Activated CD8-positive, alpha-beta T cell treated with anti-CD3 and anti-CD28 coated beads, Interleukin-2, amount 10 ng/mL, durations not matched to agents 7 days and 5 days (primary cell): ENCODE results near the gene EPHA2. TPM values are rescaled to one million over a fixed set of nuclear protein-coding genes. Genes with fewer than 3 reads are reported as not detected.

ENCODE experiments used
- ATAC-seq: fragments of 150-1000 bp; cut with Tn5 transposase; one replicate; pipeline ENCODE4 v1.10.0; 2021; ENCODE audit warnings: moderate library complexity
- CTCF ChIA-PET: fragments of 350-600 bp; sonication (Branson Sonifier 250); formaldehyde crosslinking; loops from one replicate; lab custom pipeline; 2021; ENCODE audit warnings: antibody characterized with exemption; lab: Charles Lee
- POLR2A ChIA-PET: fragments of 350-600 bp; sonication (Branson Sonifier 250); formaldehyde crosslinking; loops from one replicate; lab custom pipeline; 2021; ENCODE audit warnings: antibody characterized with exemption; lab: Charles Lee
- DNase-seq: peaks from one replicate; pipeline ENCODE4 v3.0.0-alpha.2; 2020
- H3K27ac Mint-ChIP-seq: one replicate; pipeline ENCODE4 v1.8.0; 2021; ENCODE audit warnings: mild to moderate bottlenecking, mixed read lengths
- H3K27me3 Mint-ChIP-seq: one replicate; pipeline ENCODE4 v1.8.0; 2021; ENCODE audit warnings: low read depth, mixed read lengths
- H3K36me3 Mint-ChIP-seq: one replicate; pipeline ENCODE4 v1.8.0; 2021; ENCODE audit warnings: low read depth, mixed read lengths
- H3K4me1 Mint-ChIP-seq: one replicate; pipeline ENCODE4 v1.8.0; 2021; ENCODE audit warnings: low read depth, mixed read lengths
- H3K4me3 Mint-ChIP-seq: one replicate; pipeline ENCODE4 v1.8.0; 2021; ENCODE audit warnings: mild to moderate bottlenecking, mixed read lengths
- H3K9me3 Mint-ChIP-seq: one replicate; pipeline ENCODE4 v1.8.0; 2022; ENCODE audit warnings: mixed read lengths; ENCODE audit not compliant: insufficient read depth
- total RNA-seq, 2 experiments: library from RNA; stranded (reverse); gene quantifications; one replicate each; pipeline ENCODE4 v1.2.3, GENCODE V29; 2021

The EPHA2 gene
- total RNA-seq, 2 experiments from 2014 or later: not detected

DNA sequence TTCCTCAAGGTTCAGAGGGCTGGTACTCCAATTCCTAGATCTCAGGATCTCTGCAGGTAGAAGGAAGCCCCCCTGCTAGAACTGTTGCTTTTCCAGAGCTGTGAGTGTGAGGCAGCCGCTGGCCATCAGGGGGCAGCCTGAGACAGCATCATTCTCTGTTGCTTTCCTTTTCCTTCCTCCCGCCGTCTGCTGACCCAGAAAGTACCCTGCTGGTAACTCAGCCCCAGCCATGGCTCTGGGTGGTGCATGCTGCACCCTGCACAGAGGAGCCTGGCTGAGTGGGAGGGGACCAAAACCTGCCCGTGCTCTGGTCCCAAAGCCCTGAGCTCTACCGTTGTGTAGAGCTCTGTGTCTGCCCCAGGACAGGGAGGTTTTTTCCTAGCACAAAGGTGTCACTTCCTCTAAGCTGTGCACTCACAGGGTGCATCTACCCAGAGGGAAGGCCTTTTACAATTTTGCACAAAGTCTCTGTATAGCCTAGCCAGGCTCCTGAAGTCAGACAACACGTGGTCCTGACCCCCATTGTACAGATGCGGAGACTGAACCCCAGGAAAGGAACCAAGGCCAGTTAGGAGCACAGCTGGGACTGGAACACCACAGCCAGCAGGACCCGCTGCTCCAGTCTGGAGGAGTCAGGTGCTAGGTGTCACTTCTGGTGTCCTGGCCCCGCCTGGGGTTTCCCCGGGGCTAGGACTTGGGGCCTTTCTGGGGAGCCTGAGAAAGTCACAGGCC is 76.8 kb downstream of the EPHA2 start:
- CTCF ChIA-PET: interaction anchor here (0.6 to 9.8 kb wide), 53 partner anchors 10 to 772 kb away, joined by 3 to 244 read pairs (median 4); partner anchors contain the start of genes CPLANE2, FBXO42, HSPB7 and ZBTB17
- Mint-ChIP-seq H3K27ac (peak overlapping the region; percentile 83), H3K4me3 (peak overlapping the region; percentile 56), H3K9me3 (no peaks in the 10 kb centered on the region), H3K4me1 (peaks cover 14% of the 10 kb centered on the region), H3K27me3 (peaks cover 5% of the 10 kb centered on the region), H3K36me3 (no peaks in the 10 kb centered on the region)
- POLR2A ChIA-PET: interaction anchor here (1.0 kb wide), 1 partner anchor 361 kb away, joined by 3 read pairs; the partner anchor contains the start of gene NECAP2
- peak; percentile 89 for ATAC-seq
- peak; percentile 84 for DNase-seq

- Mint-ChIP-seq H3K4me3 (no peak overlapping the region), H3K27ac (peak overlapping the region; percentile 36), H3K27me3 (peaks cover 13% of the 10 kb centered on the region), H3K36me3 (no peaks in the 10 kb centered on the region), H3K9me3 (no peaks in the 10 kb centered on the region), H3K4me1 (peaks cover 19% of the 10 kb centered on the region)
- DNase-seq: no peak
- CTCF ChIA-PET: interaction anchor here (0.6 to 9.8 kb wide), 16 partner anchors 13 to 286 kb away, joined by 3 to 244 read pairs (median 8); partner anchors contain the start of gene CPLANE2
- ATAC-seq: no peak
- POLR2A ChIA-PET: no interaction called here
These were observed 78.2 kb downstream of the EPHA2 start for GRCh38 chr1:16077406-16078245.

DNA sequence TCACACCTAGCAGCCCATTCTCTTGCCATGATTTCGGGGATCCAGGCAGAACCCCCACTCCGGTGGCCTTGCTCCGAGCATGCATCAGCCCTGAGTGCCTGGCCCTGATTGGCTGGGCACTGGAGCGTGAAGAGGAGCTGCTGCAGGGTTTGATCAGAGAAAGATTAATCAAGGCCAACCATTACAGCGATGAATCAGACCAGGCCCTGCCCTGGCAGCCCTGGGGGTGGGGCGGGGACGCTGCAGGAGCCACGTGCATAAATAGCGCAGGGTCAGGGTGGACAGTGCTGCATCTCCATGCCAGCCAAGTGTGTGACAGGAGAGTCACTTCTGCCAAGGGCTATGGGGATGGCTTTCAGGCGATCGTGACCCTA is 79.0 kb downstream of the EPHA2 start:
- DNase-seq (no peak), ATAC-seq (no peak)
- ChIA-PET POLR2A (no interaction called here), CTCF (interaction anchor here (0.6 to 9.8 kb wide), 4 partner anchors 12 to 167 kb away, joined by 3 to 244 read pairs (median 8); no protein-coding TSS in a partner anchor)
- Mint-ChIP-seq H3K9me3 (no peaks in the 10 kb centered on the region), H3K27me3 (peaks cover 17% of the 10 kb centered on the region), H3K27ac (no peak overlapping the region), H3K4me3 (no peak overlapping the region), H3K36me3 (no peaks in the 10 kb centered on the region), H3K4me1 (peaks cover 22% of the 10 kb centered on the region)

DNA sequence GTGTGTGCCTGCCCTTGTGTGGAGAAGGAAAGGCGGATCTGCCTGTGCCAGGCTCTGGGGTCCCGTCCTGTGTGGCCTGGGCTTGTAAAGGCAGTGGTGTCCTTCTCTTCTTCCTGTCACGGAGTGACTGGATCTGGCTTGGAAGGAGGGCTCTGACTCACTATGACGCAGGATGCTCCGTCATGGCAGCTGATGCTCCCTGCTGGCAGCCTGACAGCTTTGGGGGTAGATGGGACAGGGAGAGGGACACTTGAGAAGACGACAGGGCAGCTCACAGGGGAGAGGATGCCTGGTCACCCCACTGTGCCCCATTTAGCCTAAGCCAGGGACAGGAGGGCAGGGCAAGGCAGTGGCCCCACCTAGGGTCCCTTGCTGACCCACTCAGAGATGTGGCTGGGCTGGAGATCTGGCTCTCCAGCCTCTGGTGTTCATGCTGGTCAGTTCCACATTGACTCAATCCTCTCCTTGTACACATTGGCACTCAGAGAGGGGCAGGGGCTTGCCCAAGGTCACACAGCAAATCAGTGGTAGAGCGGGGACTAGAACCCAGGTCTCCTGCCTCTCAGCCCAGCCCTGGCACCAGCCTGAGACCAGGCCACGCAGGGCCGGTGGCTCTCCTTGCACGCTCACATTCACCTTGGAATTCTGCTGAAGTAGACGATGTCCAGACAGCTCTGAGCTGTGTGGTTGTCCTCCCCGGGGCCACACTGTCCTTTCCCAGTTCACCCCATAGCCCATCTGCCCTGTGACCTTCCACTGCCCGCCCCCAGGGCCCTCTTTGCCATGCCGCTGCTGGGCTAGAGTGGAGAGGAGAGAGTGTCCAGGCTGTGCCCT is 79.6 kb downstream of the EPHA2 start:
- Mint-ChIP-seq H3K27ac (no peak overlapping the region), H3K36me3 (no peaks in the 10 kb centered on the region), H3K27me3 (peaks cover 18% of the 10 kb centered on the region), H3K4me1 (peaks cover 27% of the 10 kb centered on the region), H3K9me3 (no peaks in the 10 kb centered on the region), H3K4me3 (no peak overlapping the region)
- POLR2A ChIA-PET: no interaction called here
- DNase-seq: no peak
- ATAC-seq: no peak
- CTCF ChIA-PET: interaction anchor here (9.8 kb wide), 1 partner anchor 111 kb away, joined by 244 read pairs; no protein-coding TSS in a partner anchor

- ATAC-seq (no peak), DNase-seq (no peak)
- Mint-ChIP-seq H3K27me3 (peaks cover 18% of the 10 kb centered on the region), H3K4me1 (peaks cover 35% of the 10 kb centered on the region), H3K36me3 (no peaks in the 10 kb centered on the region), H3K27ac (no peak overlapping the region), H3K9me3 (no peaks in the 10 kb centered on the region), H3K4me3 (no peak overlapping the region)
- ChIA-PET CTCF (interaction anchor here (9.8 kb wide), 1 partner anchor 112 kb away, joined by 244 read pairs; no protein-coding TSS in a partner anchor), POLR2A (no interaction called here)
These were observed 80.4 kb downstream of the EPHA2 start for GRCh38 chr1:16075337-16076030.

Other genes starting within 250 kb of the EPHA2 start
- gene ZBTB17, start 180.0 kb downstream of the EPHA2 start, total RNA-seq: 10 to 100 TPM; 32.3 to 33.3 TPM
- gene SRARP, start 151.8 kb downstream of the EPHA2 start, total RNA-seq: not detected
- gene HSPB7, start 138.0 kb downstream of the EPHA2 start, total RNA-seq: not detected
- gene CLCNKA, start 134.0 kb downstream of the EPHA2 start, total RNA-seq: not detected
- gene CLCNKB, start 112.3 kb downstream of the EPHA2 start, total RNA-seq: not detected
- 1 to 10 TPM; 6.0 to 6.1 TPM for gene FAM131C, start 82.4 kb downstream of the EPHA2 start, total RNA-seq
- 10 to 100 TPM; 11.4 to 11.9 TPM for gene ARHGEF19, start 56.6 kb upstream of the EPHA2 start, total RNA-seq
- 1 to 10 TPM; 5.1 to 6.1 TPM for gene CPLANE2, start 81.1 kb upstream of the EPHA2 start, total RNA-seq
- gene FBXO42, start 196.4 kb upstream of the EPHA2 start, total RNA-seq: 10 to 100 TPM; 19.7 to 23.4 TPM
- gene SZRD1, start 211.2 kb upstream of the EPHA2 start, total RNA-seq: 100 to 1,000 TPM; 171 to 176 TPM